Psoas muscle (tissue), 8 donors: Measurements from ENCODE around the gene VWA7. TPM values are rescaled to one million over a fixed set of nuclear protein-coding genes. Genes with fewer than 3 reads are reported as not detected.

Source experiments
- ATAC-seq, 4 donors: fragments of 200-7000 bp; cut with Tn5 transposase; one replicate each; pipeline ENCODE4 v1.9.1; 2020; ENCODE audit warnings: moderate library complexity in 3 of 4, mild to moderate bottlenecking in 2 of 4
- DNase-seq, 2 donors: peaks; one replicate each; pipeline ENCODE4 v3.0.0-alpha.2; 2020
- H3K27ac ChIP-seq: fragments of 200-600 bp; one replicate; pipeline ENCODE4 v1.8.0; 2022
- H3K27me3 ChIP-seq, 3 donors: fragments of 200-600 bp in 1 of 3; one replicate each; pipeline versions ENCODE4 v1.6.1 to v1.8.0; 2013 to 2022; ENCODE audit warnings: low read length in 2 of 3, mild to moderate bottlenecking in 2 of 3, moderate library complexity in 1 of 3; ENCODE audit not compliant: insufficient read depth in 3 of 3
- H3K36me3 ChIP-seq, 2 donors: fragments of 200-600 bp in 1 of 2; one replicate each; pipeline versions ENCODE4 v1.6.1 to v1.8.0; 2013 to 2022; ENCODE audit warnings: low read depth in 1 of 2, mild to moderate bottlenecking in 1 of 2, moderate library complexity in 1 of 2; ENCODE audit not compliant: insufficient read depth in 1 of 2
- H3K4me1 ChIP-seq: fragments of 200-600 bp; one replicate; pipeline ENCODE4 v1.8.0; 2022
- H3K4me3 ChIP-seq: fragments of 200-600 bp; one replicate; pipeline ENCODE4 v1.8.0; 2022; ENCODE audit warnings: mild to moderate bottlenecking
- H3K9me3 ChIP-seq: fragments of 200-600 bp; one replicate; pipeline ENCODE4 v1.8.0; 2022
- CTCF ChIP-seq: fragments of 200-600 bp; IDR thresholded peaks from one replicate; pipeline ENCODE4 v1.8.0; 2022; ENCODE audit warnings: antibody characterized with exemption
- WGBS, 3 donors: extraction: QIAGEN DNeasy Blood & Tissue Kit; methylation state at CpG; one replicate each; pipeline versions ENCODE4 v1.1.6 to v1.1.7; 2013; 5-methylcytosine and 5-hydroxymethylcytosine counted together
- intact Hi-C, 2 donors: fragments of 100-400 bp; cut with DNase I; formaldehyde crosslinking; loops; one replicate each; pipeline versions ENCODE4 v1.11.0 to v1.14.2; 2022
- polyA plus RNA-seq, 3 donors: library from polyadenylated mRNA; stranded (reverse); fragments of 200-250 nt; gene quantifications; one replicate each; pipeline ENCODE4 v1.2.3, GENCODE V29; 2013
- total RNA-seq, 4 donors: library from RNA; stranded (reverse); fragmentation: NEBNext Ultra II Directional in 2 of 4; extraction: Animal tissue kit (Norgen Biotek cat#: 25700) in 2 of 4; gene quantifications; one replicate each; pipeline versions ENCODE4 v1.2.1 to v1.2.4, GENCODE V29; 2021 to 2023
- donor health status: healthy with polysubstance abuse.
- donor health status: DM: no; HTN: no; CAD: no; lungs with moderate emphysema.
- donor health status: Bipolar disorder and iron deficiency.
- donor health status: healthy.
- donor health status: DM: yes; HTN: yes; CAD: no.
- donor health status: DM: no; HTN: no; CAD: no.
- donor health status: DM: no; HTN: no; CAD: no.
- donor health status: DM: yes; HTN: yes; CAD: no.

Gene VWA7
- total and polyA plus RNA-seq, 7 donors, result 0.76 to 8.0 (median 5.2) TPM

GRCh38 chr6:31771992-31772358 is 5.2 kb downstream of the VWA7 start:
- H3K27ac ChIP-seq, result no peak overlapping the region
- no peak for TF ChIP-seq CTCF
- intact Hi-C loops, result loop anchor here in 1 of 2 donors (5.0 to 10.0 kb wide), 2 partner anchors 60 to 93 kb away; partner anchors contain the start of gene NEU1
- WGBS, 3 donors, result 71 to 78% (median 74%) methylated on average over 4 of the region's 4 CpGs
- H3K27me3 ChIP-seq, result no peaks in the 10 kb centered on the region
- ATAC-seq, result no peak
- DNase-seq, result no peak
- peaks cover 0 to 12% of the 10 kb centered on the region in 2 donors for H3K36me3 ChIP-seq
- H3K4me1 ChIP-seq, result peaks cover 9% of the 10 kb centered on the region
- no peaks in the 10 kb centered on the region for H3K9me3 ChIP-seq
- no peak overlapping the region for H3K4me3 ChIP-seq

DNA sequence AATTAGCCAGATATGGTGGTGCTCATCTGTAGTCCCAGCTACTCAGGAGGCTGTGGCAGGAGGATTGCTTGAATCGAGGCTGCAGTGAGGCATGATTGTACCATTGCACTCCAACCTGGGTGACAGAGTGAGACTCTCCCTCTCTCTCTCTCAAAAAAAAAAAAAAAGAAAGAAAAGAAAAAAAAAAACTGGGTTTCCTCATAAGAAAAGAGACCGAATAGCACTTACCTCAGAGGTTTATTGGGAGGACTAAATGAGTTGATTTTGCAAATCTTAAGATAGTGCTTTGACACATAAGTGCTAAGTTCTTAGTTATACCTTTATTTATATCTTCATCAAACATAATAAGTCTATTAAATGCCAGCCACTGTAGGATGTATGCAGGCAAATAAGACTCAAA is 6.3 kb downstream of the VWA7 start:
- DNase-seq, result no peak
- TF ChIP-seq CTCF, result no peak
- H3K36me3 ChIP-seq, result peaks cover 0 to 24% of the 10 kb centered on the region in 2 donors
- 87 to 94% (median 87%) methylated on average over 2 of the region's 2 CpGs for WGBS, 3 donors
- no peak overlapping the region for H3K27ac ChIP-seq
- no peaks in the 10 kb centered on the region for H3K9me3 ChIP-seq
- H3K27me3 ChIP-seq, result no peaks in the 10 kb centered on the region
- intact Hi-C loops, result loop anchor here in 1 of 2 donors (5.0 to 10.0 kb wide), 2 partner anchors 61 to 94 kb away; partner anchors contain the start of gene NEU1
- ATAC-seq, result no peak
- H3K4me1 ChIP-seq, result no peaks in the 10 kb centered on the region
- H3K4me3 ChIP-seq, result no peak overlapping the region

DNA sequence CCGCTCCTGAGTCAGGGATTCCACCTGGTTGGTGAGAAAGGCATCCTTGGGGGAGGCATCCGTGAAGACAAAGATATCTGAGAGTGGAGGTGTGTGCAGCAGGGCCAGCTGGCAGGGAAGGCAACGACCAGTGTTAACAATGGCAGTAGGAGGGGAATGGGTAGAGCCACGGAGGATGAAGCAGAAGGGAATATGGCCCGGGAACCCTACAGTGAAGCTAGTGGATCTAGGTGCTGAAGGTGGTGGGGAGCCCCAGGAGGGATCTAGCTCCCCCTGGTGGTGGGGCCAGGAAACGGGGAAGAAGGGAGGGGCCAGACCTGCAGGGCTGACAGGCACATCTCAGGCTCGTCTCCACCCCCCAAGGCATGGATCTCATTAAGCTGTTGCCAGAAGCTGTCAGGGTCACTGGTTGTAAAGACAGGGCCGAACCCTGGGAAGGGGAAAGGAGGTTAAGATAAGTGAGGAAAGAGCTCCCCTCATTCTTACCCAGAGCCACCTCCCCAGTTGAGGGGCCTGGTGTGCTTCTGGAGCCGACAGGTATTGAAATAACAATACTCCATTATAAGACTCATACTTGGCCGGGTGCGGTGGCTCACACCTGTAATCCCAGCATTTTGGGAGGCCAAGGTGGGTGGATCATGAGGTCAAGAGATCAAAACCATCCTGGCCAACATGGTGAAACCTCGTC is 7.3 kb downstream of the VWA7 start:
- intact Hi-C loops, result loop anchor here (2.0 to 10.0 kb wide), 4 partner anchors 62 to 95 kb away; partner anchors contain the start of genes LY6G5C (in 2 of the 2) and NEU1 (in 1 of the 2)
- ATAC-seq (peak; percentile 82 to 85 (median 84)), DNase-seq (peak; percentile 73 to 88)
- Histone ChIP-seq H3K27me3 (no peaks in the 10 kb centered on the region), H3K9me3 (no peaks in the 10 kb centered on the region), H3K4me1 (no peaks in the 10 kb centered on the region), H3K27ac (no peak overlapping the region), H3K4me3 (no peak overlapping the region), H3K36me3 (peaks cover 0 to 32% of the 10 kb centered on the region in 2 donors)
- peak; percentile 87 for TF ChIP-seq CTCF
- 56 to 65% (median 56%) methylated on average over 12 of the region's 12 CpGs for WGBS, 3 donors

GRCh38 chr6:31768363-31769257 is 8.5 kb downstream of the VWA7 start:
- no peak overlapping the region for H3K27ac ChIP-seq
- intact Hi-C loops, result loop anchor here (2.0 to 5.0 kb wide), 2 partner anchors 86 to 88 kb away; partner anchors contain the start of gene LY6G5C (in 2 of the 2)
- no peaks in the 10 kb centered on the region for H3K27me3 ChIP-seq
- ATAC-seq (no peak), DNase-seq (no peak)
- peaks cover 0 to 39% of the 10 kb centered on the region in 2 donors for H3K36me3 ChIP-seq
- 89 to 90% (median 89%) methylated on average over 18 of the region's 18 CpGs for WGBS, 3 donors
- no peaks in the 10 kb centered on the region for H3K9me3 ChIP-seq
- no peak for TF ChIP-seq CTCF
- H3K4me3 ChIP-seq, result no peak overlapping the region
- H3K4me1 ChIP-seq, result no peaks in the 10 kb centered on the region
